GM18505 (cell line): Measurements from ENCODE around the gene HOXB5.

Experiments
- ATAC-seq: cut with Tn5 transposase; IDR thresholded peaks from one replicate; pipeline ENCODE4 v1.9.1; 2021; ENCODE audit not compliant: unreplicated experiment
- POLR2A ChIP-seq: IDR thresholded peaks from 4 replicates; pipeline ENCODE4 v1.6.1; 2011; ENCODE audit warnings: borderline replicate concordance; ENCODE audit not compliant: insufficient read depth, insufficient read length; ENCODE audit errors: extremely low read depth

HOXB5 gene

DNA sequence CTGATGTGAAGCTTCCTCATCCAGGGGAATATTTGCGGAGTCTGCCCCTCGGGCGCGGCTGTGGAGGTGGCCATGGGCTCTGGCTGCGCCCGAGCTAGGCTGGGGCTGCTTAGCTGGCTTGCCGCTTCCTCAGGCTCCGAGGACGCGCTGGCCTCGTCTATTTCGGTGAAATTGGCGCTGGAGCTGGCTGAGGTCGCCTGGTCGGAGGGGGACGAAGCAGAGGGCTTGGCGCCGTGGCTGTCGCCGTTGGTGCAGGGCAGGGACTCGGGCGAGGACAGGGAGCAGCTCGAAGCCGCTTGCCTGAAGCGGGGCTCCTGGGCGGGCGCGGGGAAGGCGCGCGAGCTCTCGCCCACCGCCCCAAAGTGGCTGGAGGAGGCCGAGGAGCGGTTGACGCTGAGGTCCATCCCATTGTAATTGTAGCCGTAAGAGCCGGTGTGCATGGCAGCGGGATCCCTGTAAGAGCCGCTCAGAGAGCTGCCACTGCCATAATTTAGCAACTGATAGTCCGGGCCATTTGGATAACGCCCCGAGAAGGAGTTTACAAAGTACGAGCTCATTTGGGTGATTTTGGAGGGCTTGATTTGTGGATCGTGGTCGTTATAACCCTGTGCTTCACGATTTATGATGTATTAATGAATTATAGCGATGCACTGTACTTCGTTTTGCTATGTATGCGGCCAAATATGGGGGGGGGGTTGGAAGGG lies at the start of gene HOXB5:
TSS of gene HOXB5 (minus strand) at position 654 of the 704 bp plus-strand sequence. CDS start at position 557, 97 bp downstream.
- TF ChIP-seq POLR2A: no peak
- no peak for ATAC-seq

DNA sequence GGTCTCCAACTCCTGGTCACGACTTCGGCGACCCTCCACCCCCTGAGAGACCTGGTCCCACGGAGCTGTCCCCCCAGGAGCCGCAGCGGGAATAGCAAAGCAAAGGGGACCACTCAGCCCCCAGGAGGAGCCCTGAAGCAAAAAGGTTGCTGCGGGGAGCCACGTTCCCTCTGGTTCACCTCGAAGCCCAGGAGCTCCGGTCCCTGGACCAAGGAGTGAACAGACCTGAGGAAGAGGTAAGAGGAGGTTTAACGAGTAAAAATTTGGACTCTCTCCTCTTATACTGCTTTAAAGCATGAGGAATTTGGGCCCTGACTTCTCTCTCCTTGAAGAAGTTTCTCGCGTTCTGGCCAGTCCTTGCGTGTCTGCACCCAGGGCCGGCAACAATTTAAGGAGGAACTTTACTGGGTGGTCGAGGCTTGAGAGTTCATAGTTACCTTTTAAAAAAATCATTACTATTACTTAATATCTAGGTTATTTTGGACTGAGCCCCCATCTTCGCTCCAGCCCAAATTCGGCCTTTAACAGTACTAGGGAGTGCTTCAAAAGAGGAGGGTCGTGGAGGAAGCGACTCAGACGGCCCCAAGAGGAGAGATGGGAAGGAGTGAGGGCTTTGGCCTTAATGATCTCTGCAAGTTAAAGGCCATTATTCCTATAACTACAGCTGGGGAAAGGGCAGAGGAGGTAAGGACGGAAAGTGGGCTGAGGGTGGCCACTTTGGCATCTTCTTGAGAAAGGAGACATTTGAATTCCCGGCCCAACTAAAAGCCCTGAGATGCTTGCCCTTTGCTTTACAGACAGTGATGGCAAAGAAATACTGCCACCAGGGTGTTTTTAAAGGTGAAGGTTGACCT lies 49.5 kb upstream of the HOXB5 start:
- no peak for TF ChIP-seq POLR2A
- ATAC-seq: no peak

DNA sequence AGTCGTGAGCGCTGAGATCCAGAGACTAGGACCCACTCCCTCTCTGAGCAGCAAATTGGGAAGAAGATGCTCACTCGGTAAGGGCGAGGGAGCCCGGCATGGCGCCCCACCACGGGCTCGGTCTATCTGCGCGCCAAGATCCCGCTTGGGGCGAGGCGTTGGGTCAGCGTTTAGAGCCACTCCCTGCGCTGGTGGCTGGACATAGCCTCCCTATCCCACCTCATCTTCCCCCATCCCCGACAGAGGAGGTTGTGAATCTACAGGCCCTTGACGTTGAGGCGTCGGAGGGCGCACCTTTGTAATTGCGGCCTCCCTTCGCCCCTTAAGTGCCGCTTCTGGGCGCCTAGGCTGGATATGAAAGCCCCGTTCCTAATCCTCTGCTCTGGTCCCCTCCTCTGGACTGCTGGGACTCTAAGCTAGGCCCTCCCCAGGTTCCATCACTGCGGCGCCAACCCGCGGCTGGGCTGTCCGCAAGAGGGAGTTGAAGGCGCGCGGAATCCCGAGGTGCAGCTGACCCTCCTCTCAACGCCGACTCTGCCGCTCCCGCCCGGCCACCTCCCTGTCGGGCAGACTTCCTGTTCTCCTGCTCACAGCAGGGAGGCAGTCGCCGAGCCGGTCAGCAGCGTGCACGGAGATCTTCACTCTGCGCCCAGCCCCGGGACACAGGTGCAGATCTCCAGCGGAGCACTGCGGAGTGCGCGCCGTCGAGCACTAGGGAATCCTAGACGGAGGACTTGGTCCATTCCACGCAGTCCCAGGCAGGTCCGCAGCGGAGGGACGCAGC lies 48.7 kb upstream of the HOXB5 start:
- ATAC-seq: no peak
- no peak for TF ChIP-seq POLR2A

DNA sequence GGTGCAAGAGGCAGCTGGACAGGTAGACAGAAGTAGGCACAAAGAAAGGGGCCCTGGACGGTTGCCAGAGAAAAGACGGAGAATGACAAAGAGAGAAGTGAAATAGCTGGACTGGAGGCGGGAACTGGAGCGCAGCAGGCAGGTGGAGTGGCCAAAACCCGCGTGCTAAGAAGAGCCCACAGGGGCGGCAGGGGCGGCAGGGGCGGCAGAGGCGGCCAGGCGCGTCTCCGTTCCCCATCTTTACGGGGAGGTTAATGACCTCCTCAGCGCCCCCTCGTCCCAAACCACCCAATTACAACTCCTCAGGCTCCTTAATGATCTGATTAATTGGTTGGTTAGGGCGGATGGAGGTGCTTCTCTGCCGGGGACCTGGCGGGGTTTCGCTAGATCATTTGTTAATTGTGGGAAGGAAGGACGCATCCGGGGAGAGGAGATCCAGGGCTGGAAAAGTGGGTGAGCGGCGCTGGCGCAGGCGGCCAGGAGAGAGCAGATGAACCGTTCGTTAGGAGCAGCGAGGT lies 48.0 kb upstream of the HOXB5 start:
- ATAC-seq: no peak
- no peak for TF ChIP-seq POLR2A

DNA sequence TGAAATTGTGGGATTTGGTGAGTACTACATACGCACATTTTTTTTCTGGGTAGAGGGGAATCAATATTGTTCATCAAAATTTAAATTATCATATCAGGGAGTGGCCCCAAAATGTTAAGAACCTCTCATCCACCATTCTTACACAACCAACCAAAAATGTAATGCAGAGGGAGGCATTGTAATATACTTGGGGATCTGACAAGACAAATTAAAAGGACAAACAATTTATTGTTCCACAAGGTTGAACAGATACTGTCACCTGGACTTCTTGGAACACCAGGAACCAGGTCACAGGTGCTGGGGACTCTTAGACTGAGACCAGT lies 47.2 kb upstream of the HOXB5 start:
- ATAC-seq: no peak
- TF ChIP-seq POLR2A: no peak

DNA sequence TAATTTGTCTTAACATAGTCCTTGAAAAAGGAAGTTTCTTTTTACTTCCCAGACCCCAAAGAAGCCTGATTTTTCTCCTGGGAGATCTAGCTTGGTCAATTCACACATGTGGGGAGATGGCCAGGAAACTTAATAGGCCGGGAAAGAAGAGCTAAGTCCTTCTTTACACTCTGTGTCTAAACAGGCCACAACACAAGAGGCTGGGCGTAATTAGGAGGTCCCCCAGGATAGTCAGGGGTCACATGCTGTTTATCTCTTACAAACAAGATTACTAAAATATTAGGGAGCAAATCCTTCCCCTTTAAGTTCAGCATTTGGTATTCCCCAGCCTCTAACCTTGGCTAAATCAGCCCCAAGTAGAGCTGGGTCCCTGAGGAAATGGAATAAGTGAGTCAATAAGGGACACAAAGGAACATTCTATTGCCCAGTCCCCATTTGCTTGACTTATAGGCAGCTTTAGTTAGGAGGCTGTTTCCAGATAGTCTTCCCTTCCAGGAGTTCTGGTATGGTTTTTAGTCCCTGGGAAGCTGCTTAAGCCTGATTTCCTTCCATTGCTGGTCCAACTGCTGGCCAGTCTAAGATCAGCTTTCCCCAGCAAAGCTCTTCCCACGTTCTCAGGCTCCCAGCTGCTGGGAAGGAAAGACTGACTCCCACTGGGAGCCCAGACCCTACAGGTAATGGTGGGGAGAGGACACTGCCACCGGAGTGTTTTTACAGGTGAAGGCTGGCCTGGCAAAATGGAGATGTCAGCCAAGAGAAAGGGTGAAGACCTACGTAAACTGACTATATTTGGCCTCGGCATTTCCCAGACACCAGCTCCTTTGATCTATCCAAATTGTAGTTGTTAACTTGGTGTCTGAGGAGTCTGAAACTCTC lies 46.6 kb upstream of the HOXB5 start:
- TF ChIP-seq POLR2A: no peak
- no peak for ATAC-seq

DNA sequence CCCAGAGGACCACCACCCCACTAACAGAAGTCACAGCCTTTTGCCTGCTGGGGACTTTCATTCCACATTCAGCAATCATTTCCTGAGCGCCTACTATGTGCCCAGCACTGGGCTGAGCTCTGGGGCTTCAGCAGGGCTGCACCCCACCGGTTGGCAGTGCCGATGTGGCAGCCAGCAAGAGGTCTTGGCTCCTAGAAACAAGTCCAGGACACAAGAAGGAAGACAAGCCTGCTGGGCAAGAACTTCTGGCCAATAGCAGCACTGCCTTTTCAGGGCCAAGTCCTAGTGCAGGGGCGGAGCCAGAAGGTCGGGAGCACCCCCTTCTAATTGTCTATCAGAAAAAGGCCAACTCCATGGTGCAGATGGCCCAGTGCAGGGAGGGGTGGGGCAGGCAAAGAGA lies 45.6 kb upstream of the HOXB5 start:
- TF ChIP-seq POLR2A: no peak
- ATAC-seq: no peak

DNA sequence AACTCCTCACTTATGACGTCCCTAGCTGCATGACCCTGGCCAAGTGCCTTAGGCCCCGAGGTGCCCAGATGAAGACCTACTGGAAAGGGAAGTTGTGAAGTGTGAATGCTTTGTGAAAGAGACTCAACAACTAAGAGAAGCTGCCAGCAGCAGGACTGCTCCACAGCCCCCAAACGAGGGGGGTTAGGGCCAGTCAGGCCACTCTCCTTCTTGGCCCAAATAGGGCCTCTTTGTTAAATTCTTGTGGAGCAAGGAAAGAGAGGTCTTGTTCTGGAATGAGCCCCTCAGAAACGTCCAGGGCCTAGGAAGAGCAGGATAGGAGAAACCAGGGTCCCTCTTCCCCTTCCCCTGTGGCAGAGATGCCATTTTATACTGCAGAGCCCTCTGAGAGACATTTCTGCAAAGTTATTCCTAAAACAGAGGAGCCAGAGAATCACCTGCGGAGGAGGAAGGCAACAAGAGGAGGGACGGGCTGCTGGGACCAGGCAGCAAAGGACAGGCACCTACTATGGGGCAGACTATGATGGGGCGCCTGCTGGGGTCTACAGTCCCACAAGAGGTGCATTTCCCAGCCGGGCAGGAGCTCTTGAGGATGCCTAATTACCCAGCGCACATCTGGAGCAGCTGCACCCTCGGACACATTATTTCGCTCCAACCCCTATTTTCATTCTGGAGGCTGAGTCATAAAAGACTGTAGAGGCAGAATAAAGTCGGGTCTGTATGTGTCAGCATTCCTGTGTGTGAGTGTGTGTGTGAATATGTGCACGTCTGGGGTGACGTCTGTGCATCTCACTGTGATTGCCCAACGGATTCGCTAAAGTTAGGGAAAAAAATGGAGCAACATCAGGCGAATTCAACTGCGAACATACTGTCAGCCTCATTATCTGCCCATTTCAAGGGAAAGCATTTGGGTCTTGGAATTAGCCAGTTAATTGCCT lies 44.0 kb upstream of the HOXB5 start:
- ATAC-seq: no peak
- TF ChIP-seq POLR2A: no peak

DNA sequence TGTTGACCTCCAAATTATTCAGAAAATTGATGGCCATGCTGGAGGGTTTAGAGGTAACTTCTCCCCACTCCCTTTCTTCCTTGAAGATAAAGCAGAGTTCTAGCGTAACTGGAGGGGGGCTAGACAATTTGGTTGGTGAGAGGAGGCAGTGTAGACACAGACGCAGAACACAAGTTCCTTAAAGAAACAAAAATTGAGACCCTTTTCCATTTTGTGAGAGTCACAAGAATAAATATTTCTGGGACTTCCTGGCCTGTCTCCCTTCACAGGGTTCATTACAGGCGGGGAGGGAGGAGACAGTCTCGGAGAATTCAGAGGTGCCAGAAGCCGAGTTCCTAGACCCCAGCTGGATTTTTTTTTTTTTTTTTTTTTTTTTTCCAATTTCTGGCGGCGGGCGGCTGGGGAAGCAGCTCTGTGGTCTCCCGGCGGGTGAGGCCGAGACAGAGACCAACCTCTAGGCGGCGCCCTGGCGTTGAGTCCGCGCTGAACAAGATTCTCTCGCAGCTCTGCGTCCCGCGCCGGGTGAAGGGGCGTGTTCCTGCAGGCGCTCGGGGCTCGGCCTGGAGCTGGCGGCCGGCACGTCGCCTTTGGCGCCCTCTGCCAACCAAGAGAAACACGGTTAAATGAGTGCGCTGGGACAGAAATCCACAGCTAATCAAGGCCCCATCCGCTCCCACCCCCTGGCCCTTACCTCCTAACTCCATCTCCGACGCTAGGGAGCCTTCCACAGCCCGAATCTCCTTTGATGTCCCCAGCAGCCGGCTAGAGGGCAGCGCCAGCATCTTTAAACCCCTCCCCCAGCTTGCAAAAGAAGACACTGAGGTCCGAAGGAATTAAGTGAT lies 42.8 kb upstream of the HOXB5 start:
- ATAC-seq: peak; percentile 62
- no peak for TF ChIP-seq POLR2A

DNA sequence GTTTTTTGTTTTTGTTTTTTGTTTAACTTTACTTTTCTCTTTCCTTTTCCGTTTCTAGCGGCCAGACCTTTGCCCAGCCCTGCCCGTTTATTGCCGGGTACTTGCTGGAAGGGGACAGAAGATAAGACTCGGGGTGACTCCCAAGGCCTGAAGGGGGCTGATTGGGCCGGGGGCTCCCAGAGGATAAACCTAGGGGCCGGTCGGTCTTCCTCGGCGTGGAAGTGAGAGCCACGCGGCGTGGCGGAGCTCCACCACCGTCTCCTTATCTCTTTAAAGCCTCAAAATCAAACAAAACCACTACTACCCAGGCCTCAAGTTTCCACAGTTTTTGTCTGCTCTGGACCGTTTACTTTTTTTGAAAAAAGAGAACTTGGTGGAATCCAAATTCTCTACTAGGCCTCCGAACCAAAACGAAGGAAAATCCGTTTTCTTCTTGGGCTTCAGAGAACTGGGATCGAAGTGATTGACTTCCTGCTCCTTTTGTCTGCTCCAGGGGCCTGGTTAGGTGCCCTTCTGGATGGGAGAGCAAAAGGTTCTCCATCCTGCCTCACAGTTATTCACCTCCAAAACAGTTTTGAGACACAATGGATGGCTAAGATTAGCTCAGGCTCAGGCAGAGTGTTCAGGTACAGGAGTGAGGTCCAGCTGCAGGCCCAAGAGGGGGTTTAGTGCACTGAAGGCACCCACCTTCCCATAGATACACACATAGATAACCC lies 41.1 kb upstream of the HOXB5 start:
- no peak for TF ChIP-seq POLR2A
- ATAC-seq: no peak

DNA sequence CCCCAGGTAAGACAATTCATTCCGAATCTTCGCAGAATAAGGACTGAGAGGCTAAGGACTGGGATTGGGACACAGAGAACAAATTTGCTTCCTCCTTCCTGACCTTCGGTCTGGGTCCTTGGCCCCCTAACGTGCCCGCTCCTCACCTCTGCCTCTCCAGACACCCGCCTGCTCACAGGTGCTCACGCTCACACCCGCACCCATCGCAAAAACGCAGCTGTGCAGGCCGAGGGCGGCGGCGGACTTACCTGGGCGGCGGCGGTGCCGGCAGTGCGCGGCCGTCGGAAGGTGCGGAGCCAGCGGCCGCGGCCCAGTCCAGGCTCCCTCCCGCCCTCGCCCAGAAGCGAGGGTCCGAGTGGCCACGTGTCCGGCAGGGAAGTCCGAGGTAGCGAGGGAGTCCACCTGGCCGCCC lies 39.7 kb upstream of the HOXB5 start:
- ATAC-seq: no peak

More for the DNA sequence above, 39.7 kb upstream of the HOXB5 start:
- no peak for TF ChIP-seq POLR2A
